Right atrium auricular region (tissue), 2 donors: ENCODE data around the gene FH. TPM values are rescaled to one million over a fixed set of nuclear protein-coding genes. Genes with fewer than 3 reads are reported as not detected.

Experiments
- DNase-seq: peaks from one replicate; pipeline ENCODE4 v3.0.0-alpha.2; 2019; ENCODE audit warnings: low spot score
- H3K27ac ChIP-seq, 2 donors: fragments of 200-600 bp; sonication (generic); 1 replicate in 1 of 2; 2 replicates in 1 of 2; pipeline ENCODE4 v1.5.1; 2016 to 2019
- H3K27me3 ChIP-seq, 2 donors: fragments of 200-600 bp; sonication (generic); one replicate each; pipeline versions ENCODE4 v1.5.1 to v1.6.0; 2017 to 2019
- H3K36me3 ChIP-seq: fragments of 200-600 bp; sonication (generic); one replicate; pipeline ENCODE4 v1.5.1; 2016
- H3K4me1 ChIP-seq, 2 donors: fragments of 200-600 bp; sonication (generic); one replicate each; pipeline versions ENCODE4 v1.5.1 to v1.6.0; 2017 to 2019
- H3K4me3 ChIP-seq, 2 donors: fragments of 200-600 bp; sonication (generic); 1 replicate in 1 of 2; 2 replicates in 1 of 2; pipeline ENCODE4 v1.5.1; 2017 to 2019; ENCODE audit warnings: mild to moderate bottlenecking in 1 of 2, moderate library complexity in 1 of 2
- H3K9me3 ChIP-seq, 2 donors: fragments of 200-600 bp; sonication (generic); one replicate each; pipeline ENCODE4 v1.5.1; 2019
- total RNA-seq, 2 donors: library from RNA; depleted of rRNA; stranded (reverse); fragments of >200 nt; gene quantifications; one replicate each; pipeline ENCODE4 v1.1.0, GENCODE V29; 2016
- TF ChIP-seq, protein P1 (sequence below), 2 donors: fragments of 200-600 bp; sonication (generic); IDR thresholded peaks; one replicate each; pipeline ENCODE4 v1.5.1; 2019; ENCODE audit warnings: antibody characterized with exemption in 2 of 2

Gene FH
- total RNA-seq, 2 donors from 2014 or later, result 104 to 170 TPM

- TF ChIP-seq, protein P1, sequence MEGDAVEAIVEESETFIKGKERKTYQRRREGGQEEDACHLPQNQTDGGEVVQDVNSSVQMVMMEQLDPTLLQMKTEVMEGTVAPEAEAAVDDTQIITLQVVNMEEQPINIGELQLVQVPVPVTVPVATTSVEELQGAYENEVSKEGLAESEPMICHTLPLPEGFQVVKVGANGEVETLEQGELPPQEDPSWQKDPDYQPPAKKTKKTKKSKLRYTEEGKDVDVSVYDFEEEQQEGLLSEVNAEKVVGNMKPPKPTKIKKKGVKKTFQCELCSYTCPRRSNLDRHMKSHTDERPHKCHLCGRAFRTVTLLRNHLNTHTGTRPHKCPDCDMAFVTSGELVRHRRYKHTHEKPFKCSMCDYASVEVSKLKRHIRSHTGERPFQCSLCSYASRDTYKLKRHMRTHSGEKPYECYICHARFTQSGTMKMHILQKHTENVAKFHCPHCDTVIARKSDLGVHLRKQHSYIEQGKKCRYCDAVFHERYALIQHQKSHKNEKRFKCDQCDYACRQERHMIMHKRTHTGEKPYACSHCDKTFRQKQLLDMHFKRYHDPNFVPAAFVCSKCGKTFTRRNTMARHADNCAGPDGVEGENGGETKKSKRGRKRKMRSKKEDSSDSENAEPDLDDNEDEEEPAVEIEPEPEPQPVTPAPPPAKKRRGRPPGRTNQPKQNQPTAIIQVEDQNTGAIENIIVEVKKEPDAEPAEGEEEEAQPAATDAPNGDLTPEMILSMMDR (IDR thresholded peaks at IDR 0.05), result no peak
- no peak overlapping the region for H3K27ac ChIP-seq
- H3K27me3 ChIP-seq, result peaks cover 0 to 4% of the 10 kb centered on the region in 2 donors
- no peak overlapping the region for H3K4me3 ChIP-seq
- no peaks in the 10 kb centered on the region for H3K9me3 ChIP-seq
- H3K36me3 ChIP-seq, result no peaks in the 10 kb centered on the region
- no peak for DNase-seq
- no peaks in the 10 kb centered on the region for H3K4me1 ChIP-seq
Measured at GRCh38 chr1:241542199-241542907, 22.8 kb upstream of the FH start.

- Histone ChIP-seq H3K36me3 (no peaks in the 10 kb centered on the region), H3K4me1 (no peaks in the 10 kb centered on the region), H3K4me3 (no peak overlapping the region), H3K27me3 (no peaks in the 10 kb centered on the region), H3K9me3 (no peaks in the 10 kb centered on the region), H3K27ac (no peak overlapping the region)
- TF ChIP-seq, protein P1 (IDR thresholded peaks at IDR 0.05), result no peak
- no peak for DNase-seq
Measured at GRCh38 chr1:241536969-241537368, 17.4 kb upstream of the FH start.

DNA sequence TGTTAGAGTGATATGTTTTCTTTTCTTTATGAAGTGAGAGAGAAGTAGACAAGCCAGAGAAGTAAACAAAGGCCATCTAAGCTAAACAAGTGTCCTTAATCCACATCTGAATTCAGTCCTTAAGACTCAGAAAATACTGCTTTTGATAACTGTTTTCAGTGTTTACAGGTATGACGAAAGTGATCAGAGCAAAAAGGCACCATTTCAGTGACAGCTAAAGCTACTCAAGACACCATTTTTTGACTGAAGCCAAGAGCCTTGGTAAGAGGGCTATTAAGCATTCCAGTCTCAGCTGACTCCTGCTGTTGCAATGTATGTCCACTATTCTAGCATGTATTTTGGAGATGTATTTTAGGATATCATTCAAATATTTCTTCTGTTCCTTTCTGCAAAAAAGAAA lies 16.7 kb upstream of the FH start:
- Histone ChIP-seq H3K36me3 (no peaks in the 10 kb centered on the region), H3K9me3 (no peaks in the 10 kb centered on the region), H3K4me1 (no peaks in the 10 kb centered on the region), H3K27me3 (no peaks in the 10 kb centered on the region), H3K27ac (no peak overlapping the region), H3K4me3 (no peak overlapping the region)
- TF ChIP-seq, protein P1 (IDR thresholded peaks at IDR 0.05), result no peak
- DNase-seq, result no peak

DNA sequence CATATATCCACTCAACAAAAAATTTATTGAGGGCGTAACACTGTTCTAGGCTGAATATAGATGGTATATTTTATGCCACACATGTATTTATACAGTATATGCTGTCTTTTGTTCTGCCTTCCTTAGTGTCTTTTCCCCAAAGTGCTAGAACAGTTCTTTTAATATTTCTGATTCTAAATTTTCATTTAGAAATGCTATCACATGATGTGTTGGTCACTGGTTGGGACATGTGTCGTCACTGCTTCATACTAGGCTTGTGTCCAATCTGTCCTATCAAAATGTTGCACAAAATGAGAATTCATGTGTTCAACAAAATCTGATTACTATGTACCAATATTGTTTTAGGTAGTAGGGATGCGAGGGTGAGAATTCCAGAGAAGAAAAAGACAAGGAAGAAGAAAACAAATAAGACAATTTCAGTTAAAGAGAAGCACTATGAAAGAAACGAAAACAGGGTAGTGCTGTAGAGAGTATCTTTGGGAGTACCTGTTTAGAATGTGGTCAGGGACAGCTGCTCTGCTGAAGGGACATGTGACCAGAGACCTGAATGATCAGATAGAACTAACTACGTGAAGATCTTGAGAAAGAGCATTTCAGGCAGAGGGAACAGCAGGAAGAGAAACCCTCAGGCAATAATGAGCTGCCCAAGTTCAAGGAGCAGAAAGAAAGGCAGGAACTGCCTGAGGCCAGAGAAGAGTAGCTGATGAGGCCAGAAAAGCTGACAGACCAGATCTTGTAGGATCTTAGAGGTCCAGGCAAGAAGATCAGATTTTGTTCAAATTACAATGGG lies 14.0 kb upstream of the FH start:
- TF ChIP-seq, protein P1 (IDR thresholded peaks at IDR 0.05), result no peak
- no peak overlapping the region for H3K27ac ChIP-seq

DNA sequence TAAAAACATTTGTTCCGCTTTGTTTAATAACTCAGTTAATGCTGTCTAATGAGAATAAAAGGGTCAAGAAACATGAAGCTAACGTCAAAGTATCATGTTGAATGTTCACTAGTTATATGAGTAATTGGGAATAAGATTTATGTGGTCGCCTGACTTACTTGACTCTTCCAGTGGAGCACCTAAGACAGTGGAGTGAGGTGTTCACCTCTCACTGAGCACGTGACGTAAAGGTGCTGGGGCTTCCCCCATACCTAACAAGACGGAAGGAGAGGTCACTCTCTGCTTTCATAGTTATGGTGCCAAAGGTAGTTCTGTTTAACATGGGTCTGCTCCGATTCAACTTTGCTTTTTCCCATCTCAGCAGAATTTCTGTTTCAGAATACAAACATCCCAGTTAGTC lies 13.3 kb upstream of the FH start:
- Histone ChIP-seq H3K27me3 (no peaks in the 10 kb centered on the region), H3K9me3 (no peaks in the 10 kb centered on the region), H3K27ac (no peak overlapping the region), H3K4me1 (no peaks in the 10 kb centered on the region), H3K4me3 (no peak overlapping the region), H3K36me3 (no peaks in the 10 kb centered on the region)
- no peak for DNase-seq
- TF ChIP-seq, protein P1 (IDR thresholded peaks at IDR 0.05), result no peak

More for the DNA sequence above, 14.0 kb upstream of the FH start:
- no peak overlapping the region for H3K4me3 ChIP-seq
- no peaks in the 10 kb centered on the region for H3K27me3 ChIP-seq
- no peaks in the 10 kb centered on the region for H3K4me1 ChIP-seq
- DNase-seq, result no peak
- H3K36me3 ChIP-seq, result no peaks in the 10 kb centered on the region
- H3K9me3 ChIP-seq, result no peaks in the 10 kb centered on the region
